IMR-90 (cell line): Measurements from ENCODE around the gene MZT1. TPM values are rescaled to one million over a fixed set of nuclear protein-coding genes. Genes with fewer than 3 reads are reported as not detected.

Source experiments
- ATAC-seq: fragments of 200-7000 bp; cut with Tn5 transposase; 2 replicates; pipeline ENCODE4 v1.9.1; 2020; ENCODE audit warnings: low read depth, mild to moderate bottlenecking, moderate library complexity
- BruUV-seq: library from RNA; stranded (reverse); fragments of 400-500 nt; replicated peaks from 2 replicates; lab custom pipeline; 2021; lab: Mats Ljungman, UMichigan
- CTCF ChIA-PET: fragments of 300-600 bp; formaldehyde crosslinking; extraction: SDS; loops from one replicate; lab custom pipeline; 2021; ENCODE audit warnings: antibody characterized with exemption; lab: Yijun Ruan, JAX
- POLR2A ChIA-PET: fragments of 300-600 bp; sonication (Branson Sonifier 250); formaldehyde crosslinking; loops from one replicate; lab custom pipeline; 2022; ENCODE audit warnings: antibody characterized with exemption; ENCODE audit not compliant: unreplicated experiment; lab: Charles Lee
- DNase-seq: peaks from one replicate; pipeline ENCODE4 v3.0.0; 2013
- H2AFZ ChIP-seq: replicated peaks from 2 replicates; pipeline ENCODE3; 2013; ENCODE audit warnings: low read length, mild to moderate bottlenecking; ENCODE audit not compliant: poor library complexity
- H2AK5ac ChIP-seq: 2 replicates; pipeline ENCODE4 v1.6.1; 2013; ENCODE audit warnings: low read depth, low read length, inconsistent platforms
- H2AK9ac ChIP-seq: replicated peaks from 2 replicates; pipeline ENCODE3; 2013; ENCODE audit warnings: mild to moderate bottlenecking, low read depth, low read length, moderate library complexity; ENCODE audit not compliant: poor library complexity
- H2BK120ac ChIP-seq: 2 replicates; pipeline ENCODE4 v1.6.1; 2013; ENCODE audit warnings: low read depth, low read length, inconsistent platforms
- H2BK15ac ChIP-seq: 3 replicates; pipeline ENCODE4 v1.6.1; 2013; ENCODE audit warnings: low read depth, low read length, inconsistent platforms
- H2BK20ac ChIP-seq: 2 replicates; pipeline ENCODE4 v1.6.1; 2013; ENCODE audit warnings: low read depth, mild to moderate bottlenecking, inconsistent platforms, low read length, moderate library complexity
- H2BK5ac ChIP-seq: 2 replicates; pipeline ENCODE4 v1.6.1; 2013; ENCODE audit warnings: mild to moderate bottlenecking, low read depth, low read length, inconsistent platforms; ENCODE audit not compliant: poor library complexity, severe bottlenecking
- H3K14ac ChIP-seq: replicated peaks from 2 replicates; pipeline ENCODE4 v1.6.1; 2013; ENCODE audit warnings: low read depth, low read length, inconsistent platforms
- H3K18ac ChIP-seq: 2 replicates; pipeline ENCODE4 v1.6.1; 2013; ENCODE audit warnings: low read depth, low read length, control low read depth
- H3K23ac ChIP-seq: 2 replicates; pipeline ENCODE4 v1.6.1; 2013; ENCODE audit warnings: low read depth, low read length, inconsistent platforms
- H3K27ac ChIP-seq: 2 replicates; pipeline ENCODE4 v1.5.1; 2013; ENCODE audit warnings: mild to moderate bottlenecking, control low read depth, low read length; ENCODE audit not compliant: insufficient read depth
- H3K27me3 ChIP-seq: 2 replicates; pipeline ENCODE4 v1.6.1; 2013; ENCODE audit warnings: low read length; ENCODE audit not compliant: control insufficient read depth, insufficient read depth
- H3K36me3 ChIP-seq: 2 replicates; pipeline ENCODE4 v1.6.1; 2013; ENCODE audit warnings: low read length, mixed read lengths; ENCODE audit not compliant: control insufficient read depth, insufficient read depth
- H3K4ac ChIP-seq: 2 replicates; pipeline ENCODE4 v1.6.1; 2013; ENCODE audit warnings: low read depth, low read length, inconsistent platforms
- H3K4me1 ChIP-seq: 2 replicates; pipeline ENCODE4 v1.6.1; 2013; ENCODE audit warnings: low read length, mixed read lengths; ENCODE audit not compliant: control insufficient read depth, insufficient read depth
- H3K4me2 ChIP-seq: 2 replicates; pipeline ENCODE4 v1.6.1; 2013; ENCODE audit warnings: low read depth, mild to moderate bottlenecking, control low read depth, low read length, moderate library complexity
- H3K4me3 ChIP-seq: 2 replicates; pipeline ENCODE4 v1.5.1; 2013; ENCODE audit warnings: low read depth, mild to moderate bottlenecking, control low read depth, low read length, moderate library complexity; ENCODE audit not compliant: insufficient read depth
- H3K56ac ChIP-seq: 2 replicates; pipeline ENCODE4 v1.6.1; 2013; ENCODE audit warnings: low read length, inconsistent platforms; ENCODE audit not compliant: insufficient read depth; ENCODE audit errors: extremely low read depth
- H3K79me1 ChIP-seq, 2 experiments: 2 replicates each; pipeline ENCODE4 v1.6.1; 2013; ENCODE audit warnings: low read length in 2 of 2, inconsistent platforms in 1 of 2, low read depth in 1 of 2
- H3K9ac ChIP-seq: 2 replicates; pipeline ENCODE4 v1.6.1; 2013; ENCODE audit warnings: low read depth, low read length, control low read depth
- H3K9me1 ChIP-seq: 2 replicates; pipeline ENCODE4 v1.6.1; 2013; ENCODE audit warnings: low read length, inconsistent platforms; ENCODE audit not compliant: insufficient read depth
- H3K9me3 ChIP-seq: 2 replicates; pipeline ENCODE4 v1.6.1; 2013; ENCODE audit warnings: low read length; ENCODE audit not compliant: control insufficient read depth, insufficient read depth
- H4K20me1 ChIP-seq: 2 replicates; pipeline ENCODE4 v1.6.1; 2013; ENCODE audit warnings: low read length, inconsistent platforms; ENCODE audit not compliant: insufficient read depth
- H4K5ac ChIP-seq: 2 replicates; pipeline ENCODE4 v1.6.1; 2013; ENCODE audit warnings: mild to moderate bottlenecking, low read depth, low read length, control low read depth
- H4K8ac ChIP-seq, 2 experiments: 2 replicates each; pipeline ENCODE4 v1.6.1; 2013; ENCODE audit warnings: low read depth in 2 of 2, low read length in 2 of 2, control low read depth in 1 of 2, inconsistent platforms in 1 of 2
- H4K91ac ChIP-seq: 2 replicates; pipeline ENCODE4 v1.6.1; 2013; ENCODE audit warnings: low read depth, low read length, inconsistent platforms; ENCODE audit not compliant: insufficient read depth
- BHLHE40 ChIP-seq: fragments of 150-350 bp; IDR thresholded peaks from 2 replicates; pipeline ENCODE4 v1.6.1; 2016; ENCODE audit warnings: mild to moderate bottlenecking, low read depth, low read length
- ELK1 ChIP-seq: fragments of 150-350 bp; IDR thresholded peaks from 2 replicates; pipeline ENCODE4 v1.6.1; 2016; ENCODE audit warnings: low read depth, mild to moderate bottlenecking, low read length, moderate library complexity, borderline replicate concordance
- MAZ ChIP-seq: IDR thresholded peaks from 2 replicates; pipeline ENCODE4 v1.6.1; 2012; ENCODE audit warnings: low read depth, mild to moderate bottlenecking, low read length, improper control_type of control experiment, moderate library complexity, borderline replicate concordance
- MXI1 ChIP-seq: IDR thresholded peaks from 2 replicates; pipeline ENCODE4 v1.6.1; 2012; ENCODE audit warnings: low read depth, mild to moderate bottlenecking, low read length, moderate library complexity, borderline replicate concordance
- NFE2L2 ChIP-seq: fragments of 150-350 bp; IDR thresholded peaks from 2 replicates; pipeline ENCODE4 v1.6.1; 2016; ENCODE audit warnings: low read depth, mild to moderate bottlenecking, low read length
- POLR2A ChIP-seq: IDR thresholded peaks from 2 replicates; pipeline ENCODE4 v1.6.1; 2012; ENCODE audit warnings: mild to moderate bottlenecking, low read depth, low read length
- RAD21 ChIP-seq: IDR thresholded peaks from 2 replicates; pipeline ENCODE4 v1.6.1; 2012; ENCODE audit warnings: low read length, improper control_type of control experiment
- WGBS, 2 experiments: methylation state at CpG; one replicate each; pipeline versions ENCODE4 v1.1.5 to v1.1.7; 2013; ENCODE audit warnings: missing lambda C conversion rate in 2 of 2; ENCODE audit not compliant: insufficient read length in 1 of 2; ENCODE audit errors: extremely low coverage in 2 of 2; 5-methylcytosine and 5-hydroxymethylcytosine counted together
- dilution Hi-C: fragments of 300-500 bp; cut with HindIII; formaldehyde crosslinking; loops from one replicate; pipeline ENCODE4 v1.14.3; 2018; ENCODE audit warnings: low sequenced_read_pairs; ENCODE audit not compliant: unreplicated experiment
- in situ Hi-C: fragments of 300-500 bp; cut with MboI; formaldehyde crosslinking; loops from 3 replicates; pipeline ENCODE4 v1.14.3; 2019; ENCODE audit warnings: low sequenced_read_pairs, inconsistent platforms, mixed read lengths
- intact Hi-C: fragments of 100-400 bp; cut with micrococcal nuclease; formaldehyde crosslinking; loops from 2 replicates; pipeline ENCODE4 v1.10.0; 2022
- polyA plus RNA-seq, 3 experiments: library from polyadenylated mRNA; depleted of rRNA; stranded (reverse); fragments of >200 nt; gene quantifications; 2 replicates each; pipeline ENCODE4 v1.2.3, GENCODE V29; 2012; ENCODE audit warnings: low replicate concordance in 1 of 3
- total RNA-seq: library from RNA; depleted of rRNA; stranded (reverse); fragments of >200 nt; gene quantifications from 2 replicates; pipeline ENCODE4 v1.2.3, GENCODE V29; 2012
- TF ChIP-seq, protein P1 (sequence below): fragments of 150-350 bp; IDR thresholded peaks from 2 replicates; pipeline ENCODE4 v1.6.1; 2017; ENCODE audit warnings: mild to moderate bottlenecking, antibody characterized with exemption, low read length, low read depth

MZT1 gene
- total and polyA plus RNA-seq, 2 of the 4 experiments (the other 2 are of a cell fraction) = 3.6 to 5.3 TPM

DNA sequence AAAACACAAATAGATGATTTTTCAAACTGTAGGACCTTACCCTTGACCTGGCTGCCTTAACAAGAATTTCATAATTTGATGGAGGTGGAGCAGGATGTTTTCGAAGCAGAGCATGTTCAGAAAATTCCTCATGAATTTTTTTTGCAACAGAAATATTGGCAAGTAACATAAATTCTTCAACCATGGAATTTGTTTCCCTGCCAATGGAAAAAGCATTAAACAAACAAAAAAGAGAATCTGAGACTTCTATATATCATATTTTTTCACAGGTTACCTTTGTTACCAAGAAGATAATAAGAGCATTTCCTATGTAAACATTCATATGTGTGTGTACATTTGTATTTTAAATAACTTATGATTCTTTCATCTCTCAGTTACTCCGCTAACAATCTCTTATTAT is 36.0 kb upstream of the MZT1 start:
- CTCF ChIA-PET = no interaction called here
- H3K4me2 ChIP-seq = no peak overlapping the region
- no peak overlapping the region for H3K23ac ChIP-seq
- POLR2A ChIA-PET = no interaction called here
- no peaks in the 10 kb centered on the region for H3K9me1 ChIP-seq
- no peaks in the 10 kb centered on the region for H3K9me3 ChIP-seq
- DNase-seq (no peak), ATAC-seq (peak; percentile 40)
- no peak overlapping the region for H2BK20ac ChIP-seq
- H3K4me1 ChIP-seq = no peaks in the 10 kb centered on the region
- no peak overlapping the region for H3K14ac ChIP-seq
- H2AFZ ChIP-seq = no peak overlapping the region
- no peak overlapping the region for H2BK15ac ChIP-seq
- no peak overlapping the region for H3K18ac ChIP-seq
- H3K4ac ChIP-seq = no peak overlapping the region
- in situ Hi-C loops (no loop called here), dilution Hi-C loops (no loop called here), intact Hi-C loops (no loop called here)
- no peak overlapping the region for H2AK9ac ChIP-seq
- no peak overlapping the region for H3K56ac ChIP-seq
- no peak overlapping the region for H4K91ac ChIP-seq
- TF ChIP-seq ELK1 (no peak), MAZ (no peak), MXI1 (no peak), POLR2A (no peak), BHLHE40 (no peak), RAD21 (no peak), NFE2L2 (no peak)
- TF ChIP-seq, protein P1, sequence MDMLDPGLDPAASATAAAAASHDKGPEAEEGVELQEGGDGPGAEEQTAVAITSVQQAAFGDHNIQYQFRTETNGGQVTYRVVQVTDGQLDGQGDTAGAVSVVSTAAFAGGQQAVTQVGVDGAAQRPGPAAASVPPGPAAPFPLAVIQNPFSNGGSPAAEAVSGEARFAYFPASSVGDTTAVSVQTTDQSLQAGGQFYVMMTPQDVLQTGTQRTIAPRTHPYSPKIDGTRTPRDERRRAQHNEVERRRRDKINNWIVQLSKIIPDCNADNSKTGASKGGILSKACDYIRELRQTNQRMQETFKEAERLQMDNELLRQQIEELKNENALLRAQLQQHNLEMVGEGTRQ = no peak
- no peak overlapping the region for H2BK120ac ChIP-seq
- H2BK5ac ChIP-seq = no peak overlapping the region
- H3K36me3 ChIP-seq = peaks cover 43% of the 10 kb centered on the region
- H3K79me1 ChIP-seq = no peaks in the 10 kb centered on the region; a peak in 1 of 4 replicates
- no peak overlapping the region for H2AK5ac ChIP-seq
- no peak overlapping the region for H3K27ac ChIP-seq
- no peak overlapping the region for H3K9ac ChIP-seq
- H4K5ac ChIP-seq = no peak overlapping the region
- no CpG with 5 or more reads among the region's 2 CpGs for WGBS, 2 experiments
- no peaks in the 10 kb centered on the region for H3K27me3 ChIP-seq
- H4K8ac ChIP-seq = no peak overlapping the region
- no peak overlapping the region for H3K4me3 ChIP-seq
- BruUV-seq = no TSS peak
- no peaks in the 10 kb centered on the region for H4K20me1 ChIP-seq
